ENCODE data around the gene MYOG.

DNA sequence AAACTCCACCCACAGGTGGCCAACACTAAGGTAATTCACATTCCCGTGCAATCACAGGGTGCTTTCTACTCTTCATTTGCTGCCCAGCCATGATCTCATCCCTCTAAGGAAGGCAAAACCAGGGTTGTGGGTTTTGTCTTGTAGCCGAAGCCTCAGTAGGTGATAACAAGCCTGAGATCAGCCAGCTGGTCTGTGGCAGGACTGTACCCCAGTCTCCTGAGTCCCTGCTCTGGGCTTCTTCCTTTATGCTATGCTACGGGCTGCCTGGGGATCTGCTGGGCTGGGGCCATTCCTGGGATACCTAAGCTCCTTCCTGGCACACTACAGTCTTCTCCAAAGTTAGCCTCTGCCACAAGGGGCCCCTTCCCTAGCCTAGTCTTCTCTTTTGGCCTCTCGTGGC, 49.7 kb downstream of the MYOG start:
- TF ChIP-seq, protein P1, sequence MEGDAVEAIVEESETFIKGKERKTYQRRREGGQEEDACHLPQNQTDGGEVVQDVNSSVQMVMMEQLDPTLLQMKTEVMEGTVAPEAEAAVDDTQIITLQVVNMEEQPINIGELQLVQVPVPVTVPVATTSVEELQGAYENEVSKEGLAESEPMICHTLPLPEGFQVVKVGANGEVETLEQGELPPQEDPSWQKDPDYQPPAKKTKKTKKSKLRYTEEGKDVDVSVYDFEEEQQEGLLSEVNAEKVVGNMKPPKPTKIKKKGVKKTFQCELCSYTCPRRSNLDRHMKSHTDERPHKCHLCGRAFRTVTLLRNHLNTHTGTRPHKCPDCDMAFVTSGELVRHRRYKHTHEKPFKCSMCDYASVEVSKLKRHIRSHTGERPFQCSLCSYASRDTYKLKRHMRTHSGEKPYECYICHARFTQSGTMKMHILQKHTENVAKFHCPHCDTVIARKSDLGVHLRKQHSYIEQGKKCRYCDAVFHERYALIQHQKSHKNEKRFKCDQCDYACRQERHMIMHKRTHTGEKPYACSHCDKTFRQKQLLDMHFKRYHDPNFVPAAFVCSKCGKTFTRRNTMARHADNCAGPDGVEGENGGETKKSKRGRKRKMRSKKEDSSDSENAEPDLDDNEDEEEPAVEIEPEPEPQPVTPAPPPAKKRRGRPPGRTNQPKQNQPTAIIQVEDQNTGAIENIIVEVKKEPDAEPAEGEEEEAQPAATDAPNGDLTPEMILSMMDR (IDR thresholded peaks at IDR 0.05) = no peak
- no peak for TF ChIP-seq POLR2A (IDR thresholded peaks at IDR 0.05)
- no peak for TF ChIP-seq POLR2AphosphoS5 (IDR thresholded peaks at IDR 0.05)
- TF ChIP-seq EP300 (IDR thresholded peaks at IDR 0.05; ENCODE audit: low read depth) = no peak

All from transverse colon (tissue), 4 donors.